Pancreas (tissue), 10 donors: Measurements from ENCODE around the gene TPCN2. TPM values are rescaled to one million over a fixed set of nuclear protein-coding genes. Genes with fewer than 3 reads are reported as not detected.

ENCODE experiments used
- ATAC-seq, 4 donors: fragments of 200-7000 bp; cut with Tn5 transposase; one replicate each; pipeline versions ENCODE4 v1.8.0 to v1.9.1; 2020; ENCODE audit warnings: mild to moderate bottlenecking in 4 of 4, moderate library complexity in 4 of 4
- DNase-seq, 6 donors: peaks; one replicate each; pipeline ENCODE4 v3.0.0-alpha.2; 2020
- FAIRE-seq: peaks from 2 replicates; lab custom pipeline; 2012; peaks lifted over from hg19 to GRCh38; lab: Jason Lieb, UNC
- H3K27ac ChIP-seq, 4 donors: fragments of 200-600 bp; sonication (generic); 1 replicate in 3 of 4; 2 replicates in 1 of 4; pipeline versions ENCODE4 v1.5.0 to v1.8.0; 2020
- H3K27me3 ChIP-seq, 4 donors: fragments of 200-600 bp; one replicate each; pipeline ENCODE4 v1.8.0; 2021
- H3K36me3 ChIP-seq, 3 donors: fragments of 200-600 bp; sonication (generic) in 1 of 3; one replicate each; pipeline versions ENCODE4 v1.5.0 to v1.8.0; 2020 to 2021
- H3K4me1 ChIP-seq, 3 donors: fragments of 200-600 bp; one replicate each; pipeline ENCODE4 v1.8.0; 2021
- H3K4me3 ChIP-seq, 4 donors: fragments of 200-600 bp; sonication (generic) in 2 of 4; one replicate each; pipeline versions ENCODE4 v1.5.0 to v1.8.0; 2020 to 2021
- H3K9me3 ChIP-seq, 4 donors: fragments of 200-600 bp; one replicate each; pipeline ENCODE4 v1.8.0; 2021
- WGBS, 2 donors: extraction: QIAGEN DNeasy Blood & Tissue Kit; methylation state at CpG; one replicate each; pipeline ENCODE4 v1.1.7; 2013; 5-methylcytosine and 5-hydroxymethylcytosine counted together
- intact Hi-C, 3 donors: fragments of 100-400 bp; cut with DNase I; formaldehyde crosslinking; loops; one replicate each; pipeline versions ENCODE4 v1.11.1 to v1.14.2; 2022
- polyA plus RNA-seq, 2 donors: library from polyadenylated mRNA; stranded (reverse); fragments of 200-250 nt; gene quantifications; one replicate each; pipeline ENCODE4 v1.2.3, GENCODE V29; 2013
- total RNA-seq, 6 donors: library from RNA; stranded (reverse); fragmentation: NEBNext Ultra II Directional in 4 of 6; extraction: Animal tissue kit (Norgen Biotek cat#: 25700) in 4 of 6; gene quantifications; one replicate each; pipeline versions ENCODE4 v1.2.1 to v1.2.4, GENCODE V29; 2021 to 2023
- TF ChIP-seq, protein P1 (sequence below), 4 donors: fragments of 200-600 bp; sonication (generic) in 3 of 4; IDR thresholded peaks; one replicate each; pipeline versions ENCODE4 v1.5.0 to v1.8.0; 2021; ENCODE audit warnings: antibody characterized with exemption in 4 of 4
- donor health status: healthy with polysubstance abuse.
- donor health status: DM: no; HTN: no; CAD: no; lungs with moderate emphysema.
- donor health status: DM: no; HTN: no; CAD: no.
- donor health status: control.
- donor health status: control.
- donor health status: Bipolar disorder and iron deficiency.
- donor health status: DM: yes; HTN: yes; CAD: no.
- donor health status: DM: no; HTN: no; CAD: no.
- donor health status: DM: no; HTN: no; CAD: no.
- donor health status: DM: yes; HTN: yes; CAD: no.

Gene TPCN2
- total and polyA plus RNA-seq, 8 donors, result 5.6 to 13.5 (median 9.9) TPM

DNA sequence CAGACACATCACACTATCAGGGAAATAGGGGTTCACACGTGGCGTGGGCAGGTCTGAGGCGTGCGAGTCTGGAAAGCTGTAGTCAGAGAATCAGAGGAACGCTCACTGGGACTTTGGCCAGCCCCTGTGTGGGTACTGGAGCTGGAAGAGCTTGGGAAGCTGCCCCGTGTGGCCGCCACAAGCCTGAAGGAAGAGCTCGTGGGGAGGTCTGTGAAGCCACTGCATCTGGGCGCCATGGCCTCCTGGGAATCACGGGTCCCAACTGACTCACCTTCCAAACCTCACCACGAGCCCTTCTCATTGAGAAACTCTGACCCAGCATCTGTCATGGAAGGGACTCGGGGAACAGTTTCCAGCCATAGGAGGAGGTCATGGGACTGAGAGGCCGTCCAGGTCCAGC is 29.8 kb upstream of the TPCN2 start:
- H3K9me3 ChIP-seq, result no peaks in the 10 kb centered on the region
- no peak for FAIRE-seq
- no peaks in the 10 kb centered on the region for H3K36me3 ChIP-seq
- H3K27ac ChIP-seq, result no peak overlapping the region
- H3K4me1 ChIP-seq, result no peaks in the 10 kb centered on the region
- no peak overlapping the region for H3K4me3 ChIP-seq
- DNase-seq, result no peak
- WGBS, 2 donors, result 63 to 68% methylated on average over 13 of the region's 13 CpGs
- TF ChIP-seq, protein P1, sequence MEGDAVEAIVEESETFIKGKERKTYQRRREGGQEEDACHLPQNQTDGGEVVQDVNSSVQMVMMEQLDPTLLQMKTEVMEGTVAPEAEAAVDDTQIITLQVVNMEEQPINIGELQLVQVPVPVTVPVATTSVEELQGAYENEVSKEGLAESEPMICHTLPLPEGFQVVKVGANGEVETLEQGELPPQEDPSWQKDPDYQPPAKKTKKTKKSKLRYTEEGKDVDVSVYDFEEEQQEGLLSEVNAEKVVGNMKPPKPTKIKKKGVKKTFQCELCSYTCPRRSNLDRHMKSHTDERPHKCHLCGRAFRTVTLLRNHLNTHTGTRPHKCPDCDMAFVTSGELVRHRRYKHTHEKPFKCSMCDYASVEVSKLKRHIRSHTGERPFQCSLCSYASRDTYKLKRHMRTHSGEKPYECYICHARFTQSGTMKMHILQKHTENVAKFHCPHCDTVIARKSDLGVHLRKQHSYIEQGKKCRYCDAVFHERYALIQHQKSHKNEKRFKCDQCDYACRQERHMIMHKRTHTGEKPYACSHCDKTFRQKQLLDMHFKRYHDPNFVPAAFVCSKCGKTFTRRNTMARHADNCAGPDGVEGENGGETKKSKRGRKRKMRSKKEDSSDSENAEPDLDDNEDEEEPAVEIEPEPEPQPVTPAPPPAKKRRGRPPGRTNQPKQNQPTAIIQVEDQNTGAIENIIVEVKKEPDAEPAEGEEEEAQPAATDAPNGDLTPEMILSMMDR (IDR thresholded peaks at IDR 0.05), result no peak
- intact Hi-C loops, result no loop called here
- no peaks in the 10 kb centered on the region for H3K27me3 ChIP-seq
- no peak for ATAC-seq

DNA sequence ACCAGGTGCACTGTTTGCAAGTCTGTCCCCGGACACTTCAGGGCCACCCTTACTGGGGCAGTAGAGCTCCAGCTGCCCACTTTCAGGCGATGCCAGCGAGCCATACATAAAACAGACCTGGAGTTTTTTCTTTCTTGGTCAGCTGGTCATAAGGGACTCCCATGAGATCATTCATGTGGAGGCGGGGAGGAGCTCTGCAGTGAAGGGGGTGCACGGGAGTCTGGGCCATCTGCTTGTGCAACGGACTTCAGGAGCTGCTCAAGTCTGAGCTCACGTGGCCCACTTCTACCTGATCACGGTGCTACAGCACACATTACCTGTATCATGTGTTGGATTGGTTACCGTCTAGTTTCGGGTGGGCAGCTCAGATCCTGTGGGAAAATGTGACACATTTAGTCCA is 26.5 kb upstream of the TPCN2 start:
- H3K27me3 ChIP-seq, result no peaks in the 10 kb centered on the region
- H3K27ac ChIP-seq, result no peak overlapping the region
- ATAC-seq (no peak), DNase-seq (no peak), FAIRE-seq (no peak)
- WGBS, 2 donors, result 68 to 69% methylated on average over 10 of the region's 10 CpGs
- TF ChIP-seq, protein P1 (IDR thresholded peaks at IDR 0.05), result no peak
- H3K9me3 ChIP-seq, result no peaks in the 10 kb centered on the region
- no peak overlapping the region for H3K4me3 ChIP-seq
- H3K36me3 ChIP-seq, result no peaks in the 10 kb centered on the region
- no peaks in the 10 kb centered on the region for H3K4me1 ChIP-seq
- intact Hi-C loops, result no loop called here

DNA sequence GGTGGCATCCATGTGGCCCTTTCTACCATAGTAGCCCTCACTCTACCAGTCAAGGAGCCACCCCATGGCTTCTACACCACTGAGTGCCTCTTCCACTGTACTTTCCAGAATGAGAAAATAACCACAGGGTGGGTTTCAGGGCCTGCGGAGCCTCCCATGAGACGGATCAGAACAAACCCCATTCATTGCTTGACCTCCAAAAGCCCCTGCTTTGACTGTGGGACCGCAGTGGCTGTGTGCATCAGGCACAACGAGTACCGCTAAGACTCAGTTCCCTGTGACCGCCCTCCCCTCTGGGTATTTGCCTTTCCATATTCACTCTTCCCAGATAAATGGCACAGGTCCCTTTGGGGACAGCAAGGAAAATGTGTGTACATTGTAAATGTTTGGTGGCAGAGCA is 24.2 kb upstream of the TPCN2 start:
- Histone ChIP-seq H3K27me3 (no peaks in the 10 kb centered on the region), H3K9me3 (no peaks in the 10 kb centered on the region), H3K4me1 (no peaks in the 10 kb centered on the region), H3K36me3 (no peaks in the 10 kb centered on the region), H3K4me3 (no peak overlapping the region), H3K27ac (no peak overlapping the region)
- intact Hi-C loops, result no loop called here
- DNase-seq, result no peak
- TF ChIP-seq, protein P1 (IDR thresholded peaks at IDR 0.05), result no peak
- 85 to 87% methylated on average over 6 of the region's 6 CpGs for WGBS, 2 donors
- no peak for FAIRE-seq
- no peak for ATAC-seq

DNA sequence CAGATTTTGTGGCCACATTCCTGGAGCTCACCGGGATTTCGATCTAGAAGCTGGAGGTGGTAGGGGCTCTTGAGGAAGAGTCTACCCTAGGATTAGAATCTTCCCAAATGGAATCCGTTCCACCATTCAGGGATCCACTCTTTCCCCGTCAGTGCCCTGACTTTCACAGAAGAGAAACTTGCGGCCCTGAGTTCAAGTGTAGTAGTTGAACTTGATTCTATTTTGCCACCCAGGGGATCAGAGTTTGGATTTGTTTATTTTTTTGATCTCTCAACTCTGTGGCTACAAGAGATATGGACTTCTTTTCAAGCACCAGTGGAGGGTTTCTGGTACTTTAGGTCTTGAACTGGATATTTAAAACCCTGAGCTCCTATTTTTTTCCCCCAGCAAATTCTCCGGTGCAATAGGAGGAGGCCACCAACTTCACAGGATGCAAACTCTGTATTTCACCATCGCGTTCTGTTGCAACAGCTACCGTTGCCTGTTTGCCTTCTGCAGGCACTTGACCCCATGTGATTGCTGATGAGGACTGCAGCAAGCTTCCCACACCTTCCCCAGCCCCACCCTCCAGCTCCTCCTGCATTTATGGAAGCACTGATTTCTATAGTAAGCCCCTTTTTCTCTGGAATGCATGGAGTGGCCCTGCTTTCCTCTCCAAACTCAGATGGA is 20.9 kb upstream of the TPCN2 start:
- H3K36me3 ChIP-seq, result no peaks in the 10 kb centered on the region
- H3K4me3 ChIP-seq, result no peak overlapping the region
- WGBS, 2 donors, result 63 to 69% methylated on average over 9 of the region's 9 CpGs
- no peak for ATAC-seq
- H3K27ac ChIP-seq, result no peak overlapping the region
- H3K9me3 ChIP-seq, result no peaks in the 10 kb centered on the region
- DNase-seq, result no peak
- H3K27me3 ChIP-seq, result no peaks in the 10 kb centered on the region
- H3K4me1 ChIP-seq, result no peaks in the 10 kb centered on the region
- FAIRE-seq, result no peak
- intact Hi-C loops, result no loop called here
- TF ChIP-seq, protein P1 (IDR thresholded peaks at IDR 0.05), result no peak

DNA sequence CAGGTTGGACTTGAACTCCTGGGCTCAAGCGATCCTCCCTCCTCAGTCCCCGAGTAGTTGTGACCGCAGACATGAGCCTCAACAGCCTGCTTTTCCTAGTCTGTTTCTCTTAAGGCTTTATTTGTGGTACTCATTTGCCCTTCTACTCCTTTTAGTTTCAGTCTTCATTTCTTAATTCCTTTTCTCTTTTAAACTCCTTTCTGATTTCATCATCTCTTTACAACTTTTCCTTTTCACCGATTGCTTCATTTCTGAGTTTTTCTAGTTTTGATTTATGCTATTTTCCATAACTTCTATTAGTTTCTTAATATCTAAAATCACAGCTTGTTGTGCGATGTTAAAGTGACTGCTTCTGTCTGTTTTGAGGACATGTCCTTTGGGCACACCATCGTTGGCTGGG is 18.4 kb upstream of the TPCN2 start:
- Histone ChIP-seq H3K9me3 (no peaks in the 10 kb centered on the region), H3K4me3 (no peak overlapping the region), H3K27me3 (no peaks in the 10 kb centered on the region), H3K36me3 (no peaks in the 10 kb centered on the region), H3K4me1 (no peaks in the 10 kb centered on the region), H3K27ac (no peak overlapping the region)
- ATAC-seq, result no peak
- TF ChIP-seq, protein P1 (IDR thresholded peaks at IDR 0.05), result no peak
- FAIRE-seq, result no peak
- WGBS, 2 donors, result 59 to 80% methylated on average over 6 of the region's 6 CpGs
- intact Hi-C loops, result no loop called here
- DNase-seq, result no peak
